Endothelial cell of umbilical vein (primary cell): ENCODE results near the gene ARHGAP30.
"Not testable (repeated sequence)": the region's sequence is repeated elsewhere in the genome, so short reads cannot be mapped to it uniquely, and the experiment has no call there.

ENCODE experiments used
- EZH2 ChIP-seq: IDR thresholded peaks from 2 replicates; pipeline ENCODE4 v1.6.1; 2012; ENCODE audit warnings: borderline replicate concordance, low read depth, mild to moderate bottlenecking, moderate library complexity, low read length, inconsistent platforms; ENCODE audit not compliant: severe bottlenecking
- POLR2A ChIP-seq: IDR thresholded peaks from 2 replicates; pipeline ENCODE4 v1.6.1; 2012; ENCODE audit warnings: low read depth, mild to moderate bottlenecking, control low read depth, low read length
- POLR2AphosphoS5 ChIP-seq: IDR thresholded peaks from 2 replicates; pipeline ENCODE4 v1.6.1; 2012; ENCODE audit warnings: low read depth, mild to moderate bottlenecking, control low read depth, low read length, moderate library complexity; ENCODE audit not compliant: insufficient read depth
- TF ChIP-seq, protein P1 (sequence below), 2 donors: IDR thresholded peaks; 1 replicate in 1 of 2; 2 replicates in 1 of 2; pipeline ENCODE4 v1.5.1; 2011; ENCODE audit warnings: low read length in 2 of 2, mild to moderate bottlenecking in 2 of 2, moderate library complexity in 2 of 2, control low read depth in 1 of 2, inconsistent platforms in 1 of 2, low read depth in 1 of 2; ENCODE audit not compliant: insufficient read depth in 1 of 2; ENCODE audit errors: extremely low read depth in 1 of 2

DNA sequence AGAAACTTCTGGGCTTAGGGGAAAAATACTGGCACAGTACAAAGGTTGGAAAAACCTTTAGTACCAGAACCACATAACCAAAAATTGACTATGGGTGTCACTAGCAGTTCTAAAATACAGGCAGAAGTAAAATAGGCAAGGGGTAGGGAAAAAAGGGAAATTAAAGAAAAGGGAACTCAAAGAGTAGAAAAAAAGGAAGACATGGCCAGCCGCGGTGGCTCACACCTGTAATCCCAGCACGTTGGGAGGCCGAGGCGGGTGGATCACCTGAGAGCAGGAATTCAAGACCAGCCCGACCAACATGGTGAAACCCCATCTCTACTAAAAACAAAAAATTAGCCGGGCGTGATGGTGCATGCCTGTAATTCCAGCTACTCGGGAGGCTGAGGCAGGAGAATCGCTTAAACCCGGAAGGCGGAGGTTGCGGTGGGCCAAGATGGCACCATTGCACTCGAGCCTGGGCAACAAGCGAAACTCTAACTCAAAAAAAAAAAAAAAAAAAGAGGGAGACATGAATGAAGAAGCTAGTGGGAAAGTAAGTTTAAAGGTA is 50.5 kb downstream of the ARHGAP30 start:
- TF ChIP-seq, protein P1, sequence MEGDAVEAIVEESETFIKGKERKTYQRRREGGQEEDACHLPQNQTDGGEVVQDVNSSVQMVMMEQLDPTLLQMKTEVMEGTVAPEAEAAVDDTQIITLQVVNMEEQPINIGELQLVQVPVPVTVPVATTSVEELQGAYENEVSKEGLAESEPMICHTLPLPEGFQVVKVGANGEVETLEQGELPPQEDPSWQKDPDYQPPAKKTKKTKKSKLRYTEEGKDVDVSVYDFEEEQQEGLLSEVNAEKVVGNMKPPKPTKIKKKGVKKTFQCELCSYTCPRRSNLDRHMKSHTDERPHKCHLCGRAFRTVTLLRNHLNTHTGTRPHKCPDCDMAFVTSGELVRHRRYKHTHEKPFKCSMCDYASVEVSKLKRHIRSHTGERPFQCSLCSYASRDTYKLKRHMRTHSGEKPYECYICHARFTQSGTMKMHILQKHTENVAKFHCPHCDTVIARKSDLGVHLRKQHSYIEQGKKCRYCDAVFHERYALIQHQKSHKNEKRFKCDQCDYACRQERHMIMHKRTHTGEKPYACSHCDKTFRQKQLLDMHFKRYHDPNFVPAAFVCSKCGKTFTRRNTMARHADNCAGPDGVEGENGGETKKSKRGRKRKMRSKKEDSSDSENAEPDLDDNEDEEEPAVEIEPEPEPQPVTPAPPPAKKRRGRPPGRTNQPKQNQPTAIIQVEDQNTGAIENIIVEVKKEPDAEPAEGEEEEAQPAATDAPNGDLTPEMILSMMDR (IDR thresholded peaks at IDR 0.05; ENCODE audit: extremely low read depth in 1 of 2, insufficient read depth in 1 of 2, low read depth in 1 of 2, low read length in 2 of 2): not testable (repeated sequence)
- not testable (repeated sequence) for TF ChIP-seq EZH2, POLR2AphosphoS5, POLR2A
